HG03039 (cell line): Measurements from ENCODE around the gene NDUFC1.

Source experiments
- ATAC-seq: cut with Tn5 transposase; IDR thresholded peaks from one replicate; pipeline ENCODE4 v1.9.1; 2021; ENCODE audit warnings: mild to moderate bottlenecking, moderate library complexity; ENCODE audit not compliant: unreplicated experiment

Gene NDUFC1

DNA sequence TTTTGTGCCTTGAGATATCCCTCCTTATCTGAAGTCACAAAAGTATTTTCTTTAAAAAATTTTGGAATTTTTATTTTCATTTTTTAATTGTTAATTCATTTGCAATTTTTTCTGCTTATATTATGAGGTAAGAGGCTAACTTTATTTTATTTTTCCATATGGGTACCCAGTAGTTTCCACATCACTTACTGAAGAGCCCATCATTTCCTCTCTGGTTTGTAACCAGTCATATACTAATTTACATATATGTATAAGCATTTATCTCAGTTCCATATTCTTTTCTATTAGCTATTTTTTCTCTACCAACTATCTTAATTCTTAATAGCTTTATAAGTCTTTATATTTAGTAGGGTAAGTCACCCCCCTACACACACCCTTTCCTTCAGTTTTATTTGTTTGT lies 49.2 kb downstream of the NDUFC1 start:
- ATAC-seq, result no peak

DNA sequence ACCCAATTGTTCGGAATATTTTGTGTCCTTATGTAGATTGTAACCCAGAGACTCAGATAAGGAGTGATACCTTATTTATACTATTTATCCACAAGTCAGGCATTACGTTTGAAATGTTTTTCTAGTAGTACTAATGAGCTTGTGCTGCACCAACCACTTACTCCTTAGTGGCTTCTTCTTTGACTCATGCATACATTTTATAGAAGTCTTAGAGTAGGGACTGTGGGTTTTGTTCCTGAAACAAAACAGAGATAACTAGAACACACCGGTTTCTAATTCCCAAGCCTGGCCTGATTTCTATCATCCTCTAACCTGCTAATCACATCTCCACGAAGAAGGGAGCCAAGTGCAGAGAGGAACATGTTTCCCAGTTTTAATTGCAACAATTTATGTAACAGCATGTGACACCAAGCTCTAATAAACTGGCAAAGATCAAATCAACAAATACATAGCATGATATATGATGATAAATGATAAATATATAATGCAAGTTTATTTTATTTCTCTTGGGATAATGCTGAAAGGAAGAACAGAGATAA lies 54.5 kb downstream of the NDUFC1 start:
- ATAC-seq, result no peak

GRCh38 chr4:139247241-139247640 lies 55.0 kb downstream of the NDUFC1 start:
- ATAC-seq, result no peak

- no peak for ATAC-seq
Measured at GRCh38 chr4:139246166-139246565, 56.1 kb downstream of the NDUFC1 start.

- ATAC-seq, result no peak
Measured at GRCh38 chr4:139245590-139245989, 56.7 kb downstream of the NDUFC1 start.

DNA sequence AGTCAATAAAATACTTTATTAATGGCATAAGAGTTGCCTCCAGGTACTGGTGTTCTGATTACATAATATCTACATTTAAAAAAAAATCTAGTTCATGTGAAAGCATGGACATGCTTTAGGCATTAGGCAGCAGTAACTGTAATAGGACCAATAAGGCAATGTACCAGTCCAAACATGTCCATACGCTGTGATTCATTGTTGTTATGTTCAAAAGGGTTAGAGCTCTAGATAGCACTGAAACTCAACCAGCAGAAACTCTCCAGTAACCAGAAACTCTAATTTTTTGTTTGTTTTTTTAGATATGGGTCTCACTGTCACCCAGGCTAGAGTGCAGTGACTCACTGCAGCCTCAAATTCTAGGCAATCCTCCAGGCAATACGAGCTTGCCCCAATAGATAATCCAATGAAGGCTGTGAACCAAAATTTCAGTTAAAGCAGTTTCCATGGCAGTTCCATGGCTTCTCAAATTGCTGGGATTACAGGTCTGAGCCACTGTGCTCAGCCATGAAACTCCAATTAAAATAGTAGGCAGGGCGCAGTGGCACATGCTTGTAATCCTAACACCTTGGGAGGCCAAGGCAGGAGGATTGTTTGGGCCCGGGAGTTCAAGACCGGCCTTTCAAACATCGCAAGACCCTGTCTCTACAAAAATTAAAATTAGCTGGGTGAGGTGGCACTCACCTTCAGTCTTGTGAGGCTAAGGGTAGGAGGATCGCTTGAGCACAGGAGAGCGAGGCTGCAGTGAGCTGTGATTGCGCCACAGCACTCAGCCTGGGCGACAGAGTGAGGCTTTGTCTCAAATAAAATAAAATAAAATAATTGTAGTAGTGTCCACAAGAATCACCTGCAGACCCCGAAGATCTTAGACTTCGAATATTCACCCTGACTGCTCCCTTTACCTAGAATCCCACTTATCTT lies 58.6 kb downstream of the NDUFC1 start:
- no peak for ATAC-seq

DNA sequence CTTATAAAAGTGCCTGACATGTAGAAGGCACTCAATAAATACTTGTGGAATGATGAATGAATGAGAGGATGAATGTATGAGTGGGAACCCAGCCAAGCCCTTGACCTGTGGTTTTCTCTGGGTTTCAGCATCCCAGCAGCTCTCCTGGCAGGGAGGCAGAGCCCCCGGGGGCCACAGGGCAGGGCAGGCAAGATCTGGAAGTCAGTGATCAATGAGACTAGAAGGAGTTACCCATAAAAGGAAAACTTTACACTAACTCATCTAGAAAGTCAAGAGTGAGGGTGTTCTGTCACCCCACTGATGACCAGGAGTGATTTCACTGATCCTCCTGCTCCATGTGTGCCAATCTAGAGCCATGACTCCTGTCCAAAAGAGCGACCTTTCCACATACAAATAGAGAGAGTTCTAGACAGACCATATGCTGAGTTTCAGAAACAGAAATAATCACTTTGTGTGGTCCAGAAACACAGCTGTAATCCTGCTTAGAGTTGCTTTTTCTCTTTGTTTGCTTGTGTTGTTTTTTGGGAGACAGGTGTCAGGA lies 59.7 kb downstream of the NDUFC1 start:
- no peak for ATAC-seq

DNA sequence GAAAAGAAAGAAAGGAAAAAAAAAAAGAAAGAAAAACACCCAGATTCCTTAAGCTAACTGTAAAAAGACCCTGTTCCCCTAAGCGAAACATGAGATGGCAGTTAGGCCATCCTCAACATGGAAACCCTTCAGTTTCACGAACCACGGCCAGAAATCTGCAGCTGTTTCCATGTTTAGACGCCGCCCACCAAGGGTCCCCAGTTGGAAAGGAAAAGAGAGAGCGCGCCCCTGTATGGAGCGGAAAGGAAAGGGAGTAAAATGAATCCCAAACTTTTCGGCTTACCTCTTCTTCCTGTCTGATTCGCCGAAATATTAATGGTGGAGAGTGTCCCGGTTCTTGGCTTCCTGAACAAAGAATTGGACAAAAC lies 60.5 kb downstream of the NDUFC1 start:
- no peak for ATAC-seq

GRCh38 chr4:139241086-139241783 lies 61.0 kb downstream of the NDUFC1 start:
- no peak for ATAC-seq
